Pancreas (tissue), 10 donors: ENCODE results near the gene COX7B2. TPM values are rescaled to one million over a fixed set of nuclear protein-coding genes. Genes with fewer than 3 reads are reported as not detected.
A peak's percentile ranks its signal among the peaks of the same experiment; 100 is the strongest.

Experiments used
- ATAC-seq, 4 donors: fragments of 200-7000 bp; cut with Tn5 transposase; one replicate each; pipeline versions ENCODE4 v1.8.0 to v1.9.1; 2020; ENCODE audit warnings: mild to moderate bottlenecking in 4 of 4, moderate library complexity in 4 of 4
- DNase-seq, 6 donors: peaks; one replicate each; pipeline ENCODE4 v3.0.0-alpha.2; 2020
- FAIRE-seq: peaks from 2 replicates; lab custom pipeline; 2012; peaks lifted over from hg19 to GRCh38; lab: Jason Lieb, UNC
- H3K27ac ChIP-seq, 4 donors: fragments of 200-600 bp; sonication (generic); 1 replicate in 3 of 4; 2 replicates in 1 of 4; pipeline versions ENCODE4 v1.5.0 to v1.8.0; 2020
- H3K27me3 ChIP-seq, 4 donors: fragments of 200-600 bp; one replicate each; pipeline ENCODE4 v1.8.0; 2021
- H3K36me3 ChIP-seq, 3 donors: fragments of 200-600 bp; sonication (generic) in 1 of 3; one replicate each; pipeline versions ENCODE4 v1.5.0 to v1.8.0; 2020 to 2021
- H3K4me1 ChIP-seq, 3 donors: fragments of 200-600 bp; one replicate each; pipeline ENCODE4 v1.8.0; 2021
- H3K4me3 ChIP-seq, 4 donors: fragments of 200-600 bp; sonication (generic) in 2 of 4; one replicate each; pipeline versions ENCODE4 v1.5.0 to v1.8.0; 2020 to 2021
- H3K9me3 ChIP-seq, 4 donors: fragments of 200-600 bp; one replicate each; pipeline ENCODE4 v1.8.0; 2021
- CTCF ChIP-seq, 4 donors: fragments of 200-600 bp; sonication (generic) in 3 of 4; IDR thresholded peaks; one replicate each; pipeline versions ENCODE4 v1.5.0 to v1.8.0; 2021; ENCODE audit warnings: antibody characterized with exemption in 4 of 4
- WGBS, 2 donors: extraction: QIAGEN DNeasy Blood & Tissue Kit; methylation state at CpG; one replicate each; pipeline ENCODE4 v1.1.7; 2013; 5-methylcytosine and 5-hydroxymethylcytosine counted together
- intact Hi-C, 3 donors: fragments of 100-400 bp; cut with DNase I; formaldehyde crosslinking; loops; one replicate each; pipeline versions ENCODE4 v1.11.1 to v1.14.2; 2022
- polyA plus RNA-seq, 2 donors: library from polyadenylated mRNA; stranded (reverse); fragments of 200-250 nt; gene quantifications; one replicate each; pipeline ENCODE4 v1.2.3, GENCODE V29; 2013
- total RNA-seq, 6 donors: library from RNA; stranded (reverse); fragmentation: NEBNext Ultra II Directional in 4 of 6; extraction: Animal tissue kit (Norgen Biotek cat#: 25700) in 4 of 6; gene quantifications; one replicate each; pipeline versions ENCODE4 v1.2.1 to v1.2.4, GENCODE V29; 2021 to 2023
- donor health status: healthy with polysubstance abuse.
- donor health status: DM: no; HTN: no; CAD: no; lungs with moderate emphysema.
- donor health status: DM: no; HTN: no; CAD: no.
- donor health status: control.
- donor health status: control.
- donor health status: Bipolar disorder and iron deficiency.
- donor health status: DM: yes; HTN: yes; CAD: no.
- donor health status: DM: no; HTN: no; CAD: no.
- donor health status: DM: no; HTN: no; CAD: no.
- donor health status: DM: yes; HTN: yes; CAD: no.

The COX7B2 gene
- total and polyA plus RNA-seq, 8 donors = not detected

GRCh38 chr4:46730075-46730474, 179.0 kb downstream of the COX7B2 start:
- ATAC-seq = no peak
- TF ChIP-seq CTCF (IDR thresholded peaks at IDR 0.05) = no peak
- no peaks in the 10 kb centered on the region for H3K9me3 ChIP-seq
- no peak for FAIRE-seq
- 44 to 49% methylated on average over 3 of the region's 3 CpGs for WGBS, 2 donors
- no peak for DNase-seq
- no peaks in the 10 kb centered on the region for H3K27me3 ChIP-seq
- no peak overlapping the region for H3K27ac ChIP-seq
- no peaks in the 10 kb centered on the region for H3K4me1 ChIP-seq
- no peaks in the 10 kb centered on the region for H3K36me3 ChIP-seq
- intact Hi-C loops = no loop called here
- H3K4me3 ChIP-seq = no peak overlapping the region

GRCh38 chr4:46720055-46720454, 189.0 kb downstream of the COX7B2 start:
- H3K36me3 ChIP-seq = no peaks in the 10 kb centered on the region
- H3K9me3 ChIP-seq = no peaks in the 10 kb centered on the region
- DNase-seq (no peak), FAIRE-seq (no peak), ATAC-seq (no peak)
- TF ChIP-seq CTCF (IDR thresholded peaks at IDR 0.05) = no peak
- H3K4me3 ChIP-seq = no peak overlapping the region
- 16 to 31% methylated on average over 1 of the region's 1 CpG for WGBS, 2 donors
- intact Hi-C loops = no loop called here
- H3K4me1 ChIP-seq = no peaks in the 10 kb centered on the region
- H3K27me3 ChIP-seq = no peaks in the 10 kb centered on the region
- no peak overlapping the region for H3K27ac ChIP-seq

GRCh38 chr4:46717950-46718349, 191.1 kb downstream of the COX7B2 start:
- intact Hi-C loops = no loop called here
- no peaks in the 10 kb centered on the region for H3K27me3 ChIP-seq
- no peak overlapping the region for H3K27ac ChIP-seq
- FAIRE-seq = no peak
- H3K9me3 ChIP-seq = no peaks in the 10 kb centered on the region
- H3K4me3 ChIP-seq = no peak overlapping the region
- no peak for DNase-seq
- WGBS, 2 donors = 48 to 71% methylated on average over 1 of the region's 1 CpG
- H3K4me1 ChIP-seq = no peaks in the 10 kb centered on the region
- H3K36me3 ChIP-seq = no peaks in the 10 kb centered on the region
- TF ChIP-seq CTCF (IDR thresholded peaks at IDR 0.05) = no peak
- no peak for ATAC-seq

GRCh38 chr4:46715468-46715867, 193.6 kb downstream of the COX7B2 start:
- no peak for TF ChIP-seq CTCF (IDR thresholded peaks at IDR 0.05)
- no peaks in the 10 kb centered on the region for H3K36me3 ChIP-seq
- H3K4me3 ChIP-seq = no peak overlapping the region
- no peak for FAIRE-seq
- no peak for ATAC-seq
- no peak overlapping the region for H3K27ac ChIP-seq
- H3K4me1 ChIP-seq = no peaks in the 10 kb centered on the region
- H3K27me3 ChIP-seq = no peaks in the 10 kb centered on the region
- 29 to 52% methylated on average over 3 of the region's 3 CpGs for WGBS, 2 donors
- no peaks in the 10 kb centered on the region for H3K9me3 ChIP-seq
- no peak for DNase-seq
- intact Hi-C loops = no loop called here

- 80 to 88% methylated on average over 13 to 16 of the region's 16 CpGs for WGBS, 2 donors
- no peak for ATAC-seq
- no peaks in the 10 kb centered on the region for H3K4me1 ChIP-seq
- H3K27ac ChIP-seq = no peak overlapping the region
- H3K36me3 ChIP-seq = no peaks in the 10 kb centered on the region
- intact Hi-C loops = no loop called here
- no peak for TF ChIP-seq CTCF (IDR thresholded peaks at IDR 0.05)
- no peak overlapping the region for H3K4me3 ChIP-seq
- peak in 2 of 6 donors; percentile 11 to 52 for DNase-seq
- FAIRE-seq = no peak
- H3K27me3 ChIP-seq = no peaks in the 10 kb centered on the region
- H3K9me3 ChIP-seq = peaks cover 0 to 4% (median 0%) of the 10 kb centered on the region in 4 donors
These were observed 210.2 kb downstream of the COX7B2 start for GRCh38 chr4:46698891-46699290.

Other genes starting within 250 kb of the COX7B2 start
- gene GABRA4, start 84.3 kb upstream of the COX7B2 start, total RNA-seq = under 1 TPM in 3 of 6 donors, not detected in 3; 0.03 to 0.14 (median 0.05) TPM
- under 1 TPM in 1 of 2 donors, not detected in 1; 0.07 TPM for gene GABRA4, start 84.3 kb upstream of the COX7B2 start, polyA plus RNA-seq
- gene GABRB1, start 122.3 kb upstream of the COX7B2 start, total RNA-seq = not detected
- under 1 TPM in 1 of 2 donors, not detected in 1; 0.16 TPM for gene GABRB1, start 122.3 kb upstream of the COX7B2 start, polyA plus RNA-seq